ENCODE data around the gene CTTNBP2.

Gene CTTNBP2

DNA sequence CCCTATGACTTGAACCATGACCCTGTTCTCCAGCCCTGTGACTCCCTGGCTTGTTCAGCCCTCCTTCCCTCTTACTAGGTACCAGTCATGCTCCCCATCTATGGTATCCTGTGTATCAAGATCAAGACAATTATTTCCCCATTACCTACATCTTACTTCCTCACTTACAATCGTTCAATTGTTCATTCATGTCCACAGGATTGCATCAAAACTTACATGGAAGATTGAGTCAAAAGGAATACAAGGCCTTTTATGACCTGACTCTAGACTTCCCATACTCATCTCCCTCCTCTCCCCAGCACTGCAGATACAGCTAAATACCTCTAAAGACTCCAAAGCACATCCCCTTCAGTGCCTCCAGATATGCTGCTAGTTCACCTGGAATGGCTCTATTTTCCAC lies 109.2 kb downstream of the CTTNBP2 start:
- no peak for DNase-seq (ENCODE audit: low read depth)
- H3K4me3 ChIP-seq (ENCODE audit: control insufficient read depth, low read depth, low read length), result no peak overlapping the region
- TF ChIP-seq, protein P1, sequence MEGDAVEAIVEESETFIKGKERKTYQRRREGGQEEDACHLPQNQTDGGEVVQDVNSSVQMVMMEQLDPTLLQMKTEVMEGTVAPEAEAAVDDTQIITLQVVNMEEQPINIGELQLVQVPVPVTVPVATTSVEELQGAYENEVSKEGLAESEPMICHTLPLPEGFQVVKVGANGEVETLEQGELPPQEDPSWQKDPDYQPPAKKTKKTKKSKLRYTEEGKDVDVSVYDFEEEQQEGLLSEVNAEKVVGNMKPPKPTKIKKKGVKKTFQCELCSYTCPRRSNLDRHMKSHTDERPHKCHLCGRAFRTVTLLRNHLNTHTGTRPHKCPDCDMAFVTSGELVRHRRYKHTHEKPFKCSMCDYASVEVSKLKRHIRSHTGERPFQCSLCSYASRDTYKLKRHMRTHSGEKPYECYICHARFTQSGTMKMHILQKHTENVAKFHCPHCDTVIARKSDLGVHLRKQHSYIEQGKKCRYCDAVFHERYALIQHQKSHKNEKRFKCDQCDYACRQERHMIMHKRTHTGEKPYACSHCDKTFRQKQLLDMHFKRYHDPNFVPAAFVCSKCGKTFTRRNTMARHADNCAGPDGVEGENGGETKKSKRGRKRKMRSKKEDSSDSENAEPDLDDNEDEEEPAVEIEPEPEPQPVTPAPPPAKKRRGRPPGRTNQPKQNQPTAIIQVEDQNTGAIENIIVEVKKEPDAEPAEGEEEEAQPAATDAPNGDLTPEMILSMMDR (conservative IDR thresholded peaks at IDR 0.05; ENCODE audit: control insufficient read depth, insufficient read depth, low read depth, low read length), result no peak

DNA sequence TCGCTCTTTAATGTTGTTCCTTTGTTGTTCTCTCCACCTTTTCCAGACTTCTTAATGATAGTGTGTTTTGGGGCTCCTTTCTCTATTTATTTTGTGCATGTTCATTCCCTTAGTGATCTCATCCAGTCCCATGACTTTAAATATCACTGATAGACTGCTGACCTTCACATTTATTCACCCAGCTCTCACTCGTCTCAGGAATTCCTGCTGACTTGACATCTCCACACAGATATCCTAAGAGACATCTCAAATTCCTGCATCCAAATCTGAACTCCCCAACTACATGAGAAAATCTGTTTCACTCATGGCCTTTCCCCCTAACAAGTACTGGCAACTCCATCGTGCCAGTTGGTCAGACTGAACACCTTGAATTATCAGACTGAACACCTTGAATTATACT lies 111.2 kb downstream of the CTTNBP2 start:
- TF ChIP-seq, protein P1 (conservative IDR thresholded peaks at IDR 0.05; ENCODE audit: control insufficient read depth, insufficient read depth, low read depth, low read length), result no peak
- no peak for DNase-seq (ENCODE audit: low read depth)
- H3K4me3 ChIP-seq (ENCODE audit: control insufficient read depth, low read depth, low read length), result no peak overlapping the region

DNA sequence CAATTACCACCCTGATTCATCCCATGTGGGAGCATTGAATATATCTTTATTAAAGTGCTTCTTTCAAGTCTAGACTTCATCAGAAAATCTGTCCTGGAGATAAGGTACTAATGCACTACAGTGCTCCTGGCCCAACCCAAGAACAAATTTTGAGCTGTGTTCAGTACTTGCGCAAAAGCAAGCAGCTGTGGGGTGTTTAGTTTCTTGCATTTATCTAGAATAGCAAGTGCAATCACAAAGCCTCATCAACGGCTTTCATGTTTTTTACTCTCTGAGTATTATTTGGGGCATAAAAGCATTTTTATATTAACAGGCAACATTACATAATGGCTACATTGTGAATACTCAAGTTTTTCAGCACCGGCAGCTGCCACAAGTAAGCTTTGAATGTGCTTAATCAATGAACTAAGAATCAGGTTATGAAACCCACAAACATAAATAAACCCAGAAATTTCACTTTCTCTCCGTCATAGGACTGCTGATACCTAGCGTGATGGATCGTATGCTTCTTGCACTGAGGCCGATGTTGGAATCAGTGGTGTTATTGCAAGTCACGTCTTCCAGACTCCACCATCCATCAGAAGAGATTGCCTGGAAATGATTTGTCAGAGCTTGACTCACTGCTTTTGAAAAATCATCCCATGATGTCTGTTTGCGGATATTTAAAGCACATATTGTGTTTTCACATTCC lies 113.1 kb downstream of the CTTNBP2 start:
- TF ChIP-seq, protein P1 (conservative IDR thresholded peaks at IDR 0.05; ENCODE audit: control insufficient read depth, insufficient read depth, low read depth, low read length), result no peak
- peak; percentile 82 for DNase-seq (ENCODE audit: low read depth)
- H3K4me3 ChIP-seq (ENCODE audit: control insufficient read depth, low read depth, low read length), result no peak overlapping the region

DNA sequence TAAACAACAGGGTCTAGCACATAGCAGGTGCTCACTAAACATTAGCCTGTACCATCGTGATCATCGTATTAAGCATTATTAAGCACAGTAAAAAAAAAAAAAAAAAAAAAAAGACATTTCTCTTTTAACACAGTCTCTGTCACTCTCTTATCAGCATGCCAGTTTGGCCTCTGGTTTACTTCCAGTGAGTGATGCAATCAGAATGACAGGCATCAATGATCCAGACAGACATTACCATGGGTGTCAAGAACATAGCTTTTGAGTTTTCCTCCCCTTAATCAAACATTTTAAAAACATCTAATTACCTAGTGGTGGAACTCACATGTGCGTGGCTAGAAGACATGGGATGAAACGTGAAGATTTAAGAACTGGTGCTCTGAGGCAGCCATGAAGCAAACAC lies 115.8 kb downstream of the CTTNBP2 start:
- TF ChIP-seq, protein P1 (conservative IDR thresholded peaks at IDR 0.05; ENCODE audit: control insufficient read depth, insufficient read depth, low read depth, low read length), result no peak

DNA sequence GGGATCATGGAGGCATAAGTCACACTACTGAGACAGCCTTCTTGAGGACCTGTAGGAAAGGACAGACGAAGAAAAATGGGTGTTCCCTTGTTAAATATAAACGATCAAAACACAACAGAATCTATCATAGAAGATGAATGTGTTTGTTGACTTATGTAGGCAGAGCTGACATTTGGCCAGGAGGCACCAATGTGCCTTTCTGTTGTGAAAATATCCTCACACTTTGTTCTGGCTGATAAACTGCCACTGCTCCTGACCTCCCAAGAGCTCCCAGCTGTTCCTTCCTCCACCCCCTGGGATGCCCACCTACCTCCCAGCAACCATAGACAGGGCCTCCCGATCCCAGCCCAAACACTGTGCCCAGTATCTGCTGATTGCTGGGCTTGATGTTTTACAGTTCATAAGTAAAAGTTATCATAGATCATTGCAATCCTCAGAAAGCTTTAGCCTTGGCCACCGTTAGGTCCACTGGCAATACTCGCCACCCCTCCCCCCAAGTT lies 116.6 kb downstream of the CTTNBP2 start:
- TF ChIP-seq, protein P1 (conservative IDR thresholded peaks at IDR 0.05; ENCODE audit: control insufficient read depth, insufficient read depth, low read depth, low read length), result no peak
- H3K4me3 ChIP-seq (ENCODE audit: control insufficient read depth, low read depth, low read length), result no peak overlapping the region
- no peak for DNase-seq (ENCODE audit: low read depth)

More for the DNA sequence above, 115.8 kb downstream of the CTTNBP2 start:
- no peak overlapping the region for H3K4me3 ChIP-seq (ENCODE audit: control insufficient read depth, low read depth, low read length)
- DNase-seq (ENCODE audit: low read depth), result no peak

DNA sequence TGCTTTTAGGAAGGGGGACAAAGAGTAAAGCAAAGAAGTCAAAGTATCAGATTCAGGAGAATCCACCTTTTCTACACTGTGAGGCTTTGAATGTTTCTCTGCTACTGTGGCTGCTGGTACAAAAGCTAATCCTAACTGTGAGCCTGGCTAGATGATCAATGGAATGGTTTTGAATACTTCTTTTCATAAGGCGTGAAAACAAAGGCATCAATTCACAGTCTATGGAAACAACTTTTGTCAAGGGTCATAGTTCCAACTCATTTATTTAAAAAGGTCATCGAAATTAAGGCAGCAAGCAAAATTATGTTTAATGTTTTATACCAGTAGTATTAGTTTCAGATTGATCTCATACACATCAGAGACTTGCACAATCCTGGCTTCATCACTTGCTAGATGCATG lies 118.1 kb downstream of the CTTNBP2 start:
- H3K4me3 ChIP-seq (ENCODE audit: control insufficient read depth, low read depth, low read length), result no peak overlapping the region
- no peak for DNase-seq (ENCODE audit: low read depth)
- TF ChIP-seq, protein P1 (conservative IDR thresholded peaks at IDR 0.05; ENCODE audit: control insufficient read depth, insufficient read depth, low read depth, low read length), result no peak
